Measurements from ENCODE around the gene TOR1A. TPM values are rescaled to one million over a fixed set of nuclear protein-coding genes. Genes with fewer than 3 reads are reported as not detected.

Gene TOR1A
- total and polyA plus RNA-seq, 2 experiments from 2014 or later, result 23.6 to 45.7 TPM

DNA sequence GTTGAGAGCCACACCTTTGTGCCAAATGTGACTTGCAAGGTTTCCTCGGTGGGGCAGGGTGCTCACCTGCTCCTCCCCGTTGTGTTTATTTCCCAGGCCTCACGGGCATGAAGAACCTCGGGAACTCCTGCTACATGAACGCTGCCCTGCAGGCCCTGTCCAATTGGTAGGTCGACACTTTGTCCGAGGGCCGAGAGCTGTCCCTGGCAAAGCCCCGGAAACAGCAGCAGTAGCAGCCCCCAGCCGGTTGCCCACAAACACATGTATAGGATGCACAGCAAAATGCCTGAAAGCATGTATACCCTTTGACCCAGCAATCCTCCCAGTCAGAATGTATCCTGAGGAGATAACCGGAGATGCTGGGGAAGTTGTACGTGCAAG lies 37.5 kb upstream of the TOR1A start (continued):
- TF ChIP-seq, protein P1, sequence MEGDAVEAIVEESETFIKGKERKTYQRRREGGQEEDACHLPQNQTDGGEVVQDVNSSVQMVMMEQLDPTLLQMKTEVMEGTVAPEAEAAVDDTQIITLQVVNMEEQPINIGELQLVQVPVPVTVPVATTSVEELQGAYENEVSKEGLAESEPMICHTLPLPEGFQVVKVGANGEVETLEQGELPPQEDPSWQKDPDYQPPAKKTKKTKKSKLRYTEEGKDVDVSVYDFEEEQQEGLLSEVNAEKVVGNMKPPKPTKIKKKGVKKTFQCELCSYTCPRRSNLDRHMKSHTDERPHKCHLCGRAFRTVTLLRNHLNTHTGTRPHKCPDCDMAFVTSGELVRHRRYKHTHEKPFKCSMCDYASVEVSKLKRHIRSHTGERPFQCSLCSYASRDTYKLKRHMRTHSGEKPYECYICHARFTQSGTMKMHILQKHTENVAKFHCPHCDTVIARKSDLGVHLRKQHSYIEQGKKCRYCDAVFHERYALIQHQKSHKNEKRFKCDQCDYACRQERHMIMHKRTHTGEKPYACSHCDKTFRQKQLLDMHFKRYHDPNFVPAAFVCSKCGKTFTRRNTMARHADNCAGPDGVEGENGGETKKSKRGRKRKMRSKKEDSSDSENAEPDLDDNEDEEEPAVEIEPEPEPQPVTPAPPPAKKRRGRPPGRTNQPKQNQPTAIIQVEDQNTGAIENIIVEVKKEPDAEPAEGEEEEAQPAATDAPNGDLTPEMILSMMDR (conservative IDR thresholded peaks at IDR 0.05; ENCODE audit: low read depth in 2 of 2), result no peak
- TF ChIP-seq POLR2AphosphoS5 (IDR thresholded peaks at IDR 0.05; ENCODE audit: low read depth) (no peak), EZH2phosphoT487 (IDR thresholded peaks at IDR 0.05; ENCODE audit: unreplicated experiment) (no peak), ZNF331 (CRISPR knock-in tag; IDR thresholded peaks at IDR 0.05; ENCODE audit: low read depth) (no peak), ETS1 (IDR thresholded peaks at IDR 0.05) (no peak), REST (IDR thresholded peaks at IDR 0.05; ENCODE audit: unreplicated experiment) (no peak), STAT1 (IDR thresholded peaks at IDR 0.05; ENCODE audit: unreplicated experiment) (no peak), CREB1 (CRISPR knock-in tag; IDR thresholded peaks at IDR 0.05; ENCODE audit: low read depth) (no peak), JUNB (IDR thresholded peaks at IDR 0.05; ENCODE audit: unreplicated experiment) (no peak), NANOG (IDR thresholded peaks at IDR 0.05; ENCODE audit: borderline replicate concordance) (no peak), EZH2 (IDR thresholded peaks at IDR 0.05; ENCODE audit: low read depth, unreplicated experiment) (no peak)

GRCh38 chr9:129860653-129861446 lies 36.9 kb upstream of the TOR1A start:
- Histone ChIP-seq H3K27ac (ENCODE audit: low read depth) (no peak overlapping the region), H3K4me3 (no peak overlapping the region), H2AFZ (no peak overlapping the region), H3F3A (replicated peaks; ENCODE audit: low read depth) (no peaks in the 10 kb centered on the region), H3K9me2 (ENCODE audit: insufficient read depth) (no peaks in the 10 kb centered on the region), H3K36me3 (ENCODE audit: insufficient read depth) (no peaks in the 10 kb centered on the region), H4K20me1 (replicated peaks; ENCODE audit: insufficient read depth) (no peaks in the 10 kb centered on the region), H3K4me1 (ENCODE audit: insufficient read depth) (no peaks in the 10 kb centered on the region), H3K27me3 (ENCODE audit: insufficient read depth) (no peaks in the 10 kb centered on the region), H3K4me2 (no peak overlapping the region), H3K79me2 (replicated peaks; ENCODE audit: insufficient read depth) (no peaks in the 10 kb centered on the region)
- DNase-seq (ENCODE audit: low spot score), result no peak
- Mint-ChIP-seq H3K4me3 (no peak overlapping the region), H3K4me1 (no peaks in the 10 kb centered on the region), H3K27me3 (ENCODE audit: insufficient read depth, low read depth, poor library complexity) (no peaks in the 10 kb centered on the region), H3K9me3 (no peaks in the 10 kb centered on the region; the same call in 2 of the 3 replicates), H3K36me3 (ENCODE audit: low read depth) (peaks cover 26% of the 10 kb centered on the region; the same call in 2 of the 3 replicates), H3K27ac (no peak overlapping the region)
- no peak for ATAC-seq
- TF ChIP-seq ZNF114 (CRISPR knock-in tag; IDR thresholded peaks at IDR 0.05) (no peak), POLR2AphosphoS5 (IDR thresholded peaks at IDR 0.05; ENCODE audit: low read depth) (no peak), STAT1 (IDR thresholded peaks at IDR 0.05; ENCODE audit: unreplicated experiment) (no peak), JUNB (IDR thresholded peaks at IDR 0.05; ENCODE audit: unreplicated experiment) (no peak)
- TF ChIP-seq, protein P1 (conservative IDR thresholded peaks at IDR 0.05; ENCODE audit: low read depth in 2 of 2), result no peak

All from GM23338 (cell line).